ENCODE measurements around the gene SPRY1. TPM values are rescaled to one million over a fixed set of nuclear protein-coding genes. Genes with fewer than 3 reads are reported as not detected.

The SPRY1 gene
- total RNA-seq, 1 donor from 2014 or later, result 4.8 TPM

DNA sequence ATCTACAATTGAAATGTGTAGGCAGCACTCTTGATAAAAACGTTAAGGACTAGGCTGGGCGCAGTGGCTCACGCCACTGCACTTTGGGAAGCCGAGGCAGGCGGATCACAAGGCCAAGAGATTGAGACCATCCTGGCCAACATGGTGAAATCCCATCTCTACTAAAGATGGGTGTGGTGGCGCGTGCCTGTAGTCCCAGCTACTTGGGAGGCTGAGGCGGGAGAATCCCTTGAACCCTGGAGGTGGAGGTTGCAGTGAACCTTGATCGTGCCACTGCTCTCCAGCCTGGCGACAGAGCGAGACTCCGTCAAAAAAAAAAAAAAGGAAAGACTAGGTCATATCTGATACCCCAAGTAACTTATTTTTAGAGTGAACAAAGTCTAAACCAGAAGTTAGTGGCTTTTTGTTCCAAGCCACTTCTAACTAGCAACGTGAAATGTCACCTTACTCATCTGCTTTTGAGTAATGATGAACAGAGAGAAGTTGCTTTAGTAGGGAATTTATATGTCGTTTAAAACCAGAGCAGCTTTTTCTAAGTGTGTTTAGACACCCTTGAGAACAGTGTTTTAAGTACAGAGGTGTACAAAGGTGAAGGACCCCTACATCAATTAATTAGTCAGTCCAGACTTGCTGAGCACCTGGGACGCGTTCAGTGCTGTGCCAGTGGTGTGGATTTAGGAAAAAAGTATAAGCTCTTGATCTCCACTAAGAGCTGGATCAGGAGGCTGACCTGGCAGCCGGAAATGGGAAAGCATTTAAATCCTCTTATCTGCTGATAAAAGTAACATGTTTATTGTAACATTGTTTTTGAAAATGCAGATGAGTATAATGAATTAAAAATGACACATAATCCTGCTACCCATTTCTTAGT lies 23.5 kb downstream of the SPRY1 start:
- no peak for DNase-seq (ENCODE audit: low read depth)
- Histone ChIP-seq H3K27me3 (ENCODE audit: control insufficient read depth, insufficient read depth, low read length) (no peaks in the 10 kb centered on the region), H3K36me3 (ENCODE audit: control insufficient read depth, insufficient read depth, low read length) (no peaks in the 10 kb centered on the region), H3K4me3 (ENCODE audit: low read depth, low read length) (no peak overlapping the region)
- no peak for TF ChIP-seq CTCF (IDR thresholded peaks at IDR 0.05; ENCODE audit: insufficient read depth, low read length, poor library complexity, severe bottlenecking)

- Histone ChIP-seq H3K27me3 (ENCODE audit: control insufficient read depth, insufficient read depth, low read length) (no peaks in the 10 kb centered on the region), H3K4me3 (ENCODE audit: low read depth, low read length) (no peak overlapping the region), H3K36me3 (ENCODE audit: control insufficient read depth, insufficient read depth, low read length) (no peaks in the 10 kb centered on the region)
- no peak for TF ChIP-seq CTCF (IDR thresholded peaks at IDR 0.05; ENCODE audit: insufficient read depth, low read length, poor library complexity, severe bottlenecking)
- no peak for DNase-seq (ENCODE audit: low read depth)
Measured at GRCh38 chr4:123421227-123421936, 24.8 kb downstream of the SPRY1 start.

- no peak for DNase-seq (ENCODE audit: low read depth)
- Histone ChIP-seq H3K4me3 (ENCODE audit: low read depth, low read length) (no peak overlapping the region), H3K27me3 (ENCODE audit: control insufficient read depth, insufficient read depth, low read length) (no peaks in the 10 kb centered on the region), H3K36me3 (ENCODE audit: control insufficient read depth, insufficient read depth, low read length) (no peaks in the 10 kb centered on the region)
- no peak for TF ChIP-seq CTCF (IDR thresholded peaks at IDR 0.05; ENCODE audit: insufficient read depth, low read length, poor library complexity, severe bottlenecking)
Measured at GRCh38 chr4:123421937-123422781, 25.6 kb downstream of the SPRY1 start.

DNA sequence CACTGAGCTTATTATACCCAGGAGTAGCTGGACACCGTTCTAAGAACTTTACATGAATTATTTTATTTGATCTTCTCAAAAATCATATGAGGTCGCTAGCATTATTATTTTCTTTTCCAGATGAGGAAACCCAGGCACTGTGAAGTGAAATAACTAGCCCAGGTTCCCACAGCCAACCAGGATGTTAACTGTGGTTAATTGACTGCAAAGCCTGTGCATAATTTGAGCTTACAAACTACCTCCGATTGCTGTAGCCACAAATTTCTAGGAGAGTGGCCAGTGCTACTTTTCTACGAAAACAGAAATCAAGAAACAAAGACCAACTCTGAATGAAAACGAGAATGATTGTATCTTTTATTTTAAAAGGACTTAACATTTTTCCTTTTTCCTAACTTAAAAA lies 27.2 kb downstream of the SPRY1 start:
- no peak for TF ChIP-seq CTCF (IDR thresholded peaks at IDR 0.05; ENCODE audit: insufficient read depth, low read length, poor library complexity, severe bottlenecking)
- Histone ChIP-seq H3K36me3 (ENCODE audit: control insufficient read depth, insufficient read depth, low read length) (no peaks in the 10 kb centered on the region), H3K27me3 (ENCODE audit: control insufficient read depth, insufficient read depth, low read length) (no peaks in the 10 kb centered on the region), H3K4me3 (ENCODE audit: low read depth, low read length) (no peak overlapping the region)
- DNase-seq (ENCODE audit: low read depth), result no peak

GRCh38 chr4:123427951-123428350 lies 31.4 kb downstream of the SPRY1 start:
- H3K36me3 ChIP-seq (ENCODE audit: control insufficient read depth, insufficient read depth, low read length), result no peaks in the 10 kb centered on the region
- no peaks in the 10 kb centered on the region for H3K27me3 ChIP-seq (ENCODE audit: control insufficient read depth, insufficient read depth, low read length)
- no peak for TF ChIP-seq CTCF (IDR thresholded peaks at IDR 0.05; ENCODE audit: insufficient read depth, low read length, poor library complexity, severe bottlenecking)
- DNase-seq (ENCODE audit: low read depth), result no peak
- H3K4me3 ChIP-seq (ENCODE audit: low read depth, low read length), result no peak overlapping the region

Data from kidney epithelial cell (primary cell).